ENCODE data around the gene ANLN.

Gene ANLN

GRCh38 chr7:36423633-36424032 lies 34.0 kb downstream of the ANLN start:
- Histone ChIP-seq H3K4me1 (ENCODE audit: insufficient read depth, low read length) (no peaks in the 10 kb centered on the region), H3K4me2 (ENCODE audit: insufficient read depth, low read length) (no peak overlapping the region), H2AFZ (ENCODE audit: low read depth, low read length) (no peak overlapping the region), H4K20me1 (ENCODE audit: insufficient read depth, low read length) (no peaks in the 10 kb centered on the region), H3K4me3 (ENCODE audit: low read depth in 1 of 2, low read length in 2 of 2) (no peak overlapping the region), H3K27ac (ENCODE audit: low read length) (no peak overlapping the region), H3K27me3 (ENCODE audit: insufficient read depth, low read length, poor library complexity) (no peaks in the 10 kb centered on the region), H3K9me3 (ENCODE audit: insufficient read depth, low read length, severe bottlenecking) (no peaks in the 10 kb centered on the region), H3K36me3 (ENCODE audit: insufficient read depth, low read length) (peaks cover 98% of the 10 kb centered on the region), H3K79me2 (ENCODE audit: insufficient read depth, low read length) (no peaks in the 10 kb centered on the region), H3K9ac (ENCODE audit: low read depth, low read length) (no peak overlapping the region)
- ATAC-seq (ENCODE audit: insufficient read depth, low read depth) (no peak), DNase-seq (no peak)
- no peak for TF ChIP-seq EZH2 (IDR thresholded peaks at IDR 0.05; ENCODE audit: borderline replicate concordance, low read depth, low read length, severe bottlenecking)

DNA sequence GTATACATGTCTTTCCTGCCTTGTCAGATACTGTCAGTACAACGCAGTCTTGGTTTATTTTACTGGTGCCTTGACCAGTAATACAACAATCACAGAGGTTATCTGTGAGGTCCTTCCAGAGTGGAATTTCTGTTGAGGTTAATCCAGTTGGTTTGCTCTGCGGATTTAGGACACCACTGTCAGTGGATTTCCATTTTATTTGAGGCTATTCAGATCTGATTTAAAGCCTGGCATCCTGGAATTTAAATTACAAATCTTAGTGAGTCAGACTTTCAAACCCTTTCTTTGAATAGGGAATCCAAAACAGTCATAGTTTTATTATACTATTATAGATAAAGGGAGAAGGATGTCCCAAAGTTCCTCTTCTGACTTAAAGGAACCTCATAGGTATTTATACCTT lies 40.5 kb downstream of the ANLN start:
- H3K79me2 ChIP-seq (ENCODE audit: insufficient read depth, low read length), result peaks cover 12% of the 10 kb centered on the region
- H3K4me2 ChIP-seq (ENCODE audit: insufficient read depth, low read length), result no peak overlapping the region
- no peak for ATAC-seq (ENCODE audit: insufficient read depth, low read depth)
- no peak for TF ChIP-seq CTCF (IDR thresholded peaks at IDR 0.05; ENCODE audit: borderline replicate concordance, extremely low read depth, low read length, poor library complexity, severe bottlenecking)
- no peak for TF ChIP-seq EZH2 (IDR thresholded peaks at IDR 0.05; ENCODE audit: borderline replicate concordance, low read depth, low read length, severe bottlenecking)
- no peak for DNase-seq
- peaks cover 94% of the 10 kb centered on the region for H3K36me3 ChIP-seq (ENCODE audit: insufficient read depth, low read length)
- H3K9ac ChIP-seq (ENCODE audit: low read depth, low read length), result no peak overlapping the region
- no peak overlapping the region for H3K4me3 ChIP-seq (ENCODE audit: low read depth in 1 of 2, low read length in 2 of 2)
- H3K4me1 ChIP-seq (ENCODE audit: insufficient read depth, low read length), result no peaks in the 10 kb centered on the region
- no peaks in the 10 kb centered on the region for H3K27me3 ChIP-seq (ENCODE audit: insufficient read depth, low read length, poor library complexity)
- no peaks in the 10 kb centered on the region for H4K20me1 ChIP-seq (ENCODE audit: insufficient read depth, low read length)
- no peaks in the 10 kb centered on the region for H3K9me3 ChIP-seq (ENCODE audit: insufficient read depth, low read length, severe bottlenecking)
- no peak overlapping the region for H2AFZ ChIP-seq (ENCODE audit: low read depth, low read length)
- no peak overlapping the region for H3K27ac ChIP-seq (ENCODE audit: low read length)

DNA sequence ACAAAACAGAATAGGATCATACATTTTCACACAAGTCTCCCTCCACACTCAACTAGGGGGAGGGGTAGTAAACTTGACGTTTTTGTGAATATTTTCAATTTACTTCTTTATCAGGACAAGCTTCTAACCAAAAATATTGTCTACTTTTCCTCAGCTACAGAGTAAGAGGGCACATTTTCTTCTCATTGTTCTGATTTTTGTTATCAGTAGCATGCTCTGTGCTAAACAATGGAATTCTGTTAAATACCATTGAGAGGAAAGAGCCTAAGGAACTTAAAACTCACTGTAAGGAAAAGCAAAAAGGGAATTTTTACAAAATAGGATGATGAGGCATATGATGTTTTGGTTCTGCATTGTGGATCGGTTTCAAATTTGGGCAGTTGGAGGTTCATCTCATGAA lies 41.2 kb downstream of the ANLN start:
- DNase-seq, result no peak
- Histone ChIP-seq H3K9me3 (ENCODE audit: insufficient read depth, low read length, severe bottlenecking) (no peaks in the 10 kb centered on the region), H3K27ac (ENCODE audit: low read length) (no peak overlapping the region), H3K27me3 (ENCODE audit: insufficient read depth, low read length, poor library complexity) (no peaks in the 10 kb centered on the region), H2AFZ (ENCODE audit: low read depth, low read length) (no peak overlapping the region), H3K79me2 (ENCODE audit: insufficient read depth, low read length) (peaks cover 12% of the 10 kb centered on the region), H3K4me1 (ENCODE audit: insufficient read depth, low read length) (no peaks in the 10 kb centered on the region), H3K4me3 (ENCODE audit: low read depth in 1 of 2, low read length in 2 of 2) (no peak overlapping the region), H3K9ac (ENCODE audit: low read depth, low read length) (no peak overlapping the region), H3K36me3 (ENCODE audit: insufficient read depth, low read length) (peaks cover 92% of the 10 kb centered on the region), H3K4me2 (ENCODE audit: insufficient read depth, low read length) (no peak overlapping the region), H4K20me1 (ENCODE audit: insufficient read depth, low read length) (no peaks in the 10 kb centered on the region)
- ATAC-seq (ENCODE audit: insufficient read depth, low read depth), result no peak
- TF ChIP-seq CTCF (IDR thresholded peaks at IDR 0.05; ENCODE audit: borderline replicate concordance, extremely low read depth, low read length, poor library complexity, severe bottlenecking) (no peak), EZH2 (IDR thresholded peaks at IDR 0.05; ENCODE audit: borderline replicate concordance, low read depth, low read length, severe bottlenecking) (no peak)

DNA sequence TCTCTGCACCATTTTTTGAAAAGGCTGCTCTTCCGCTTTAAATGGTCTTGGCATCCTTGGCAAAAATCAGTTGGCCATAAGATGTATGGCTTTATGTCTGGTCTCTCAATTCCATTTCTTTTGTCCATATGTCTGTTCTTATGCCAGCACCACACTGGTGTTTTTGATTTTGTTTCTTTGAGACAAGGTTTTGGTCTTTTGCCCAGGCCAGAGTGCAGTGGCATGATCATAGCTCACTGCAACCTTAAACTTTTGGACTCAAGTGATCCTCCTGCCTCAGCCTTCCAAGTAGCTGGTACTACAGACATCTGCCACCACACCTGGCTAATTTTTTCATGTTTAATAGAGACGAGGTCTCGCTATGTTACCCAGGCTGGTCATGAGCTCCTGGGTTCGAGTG lies 48.5 kb downstream of the ANLN start:
- ATAC-seq (ENCODE audit: insufficient read depth, low read depth) (no peak), DNase-seq (no peak)
- Histone ChIP-seq H3K27ac (ENCODE audit: low read length) (no peak overlapping the region), H4K20me1 (ENCODE audit: insufficient read depth, low read length) (0 out of 2 replicates have a peak, but pooled peaks cover 4% of the 10 kb centered on the region), H3K4me1 (ENCODE audit: insufficient read depth, low read length) (no peaks in the 10 kb centered on the region), H3K79me2 (ENCODE audit: insufficient read depth, low read length) (peaks cover 33% of the 10 kb centered on the region), H3K9ac (ENCODE audit: low read depth, low read length) (no peak overlapping the region), H3K4me2 (ENCODE audit: insufficient read depth, low read length) (no peak overlapping the region), H3K27me3 (ENCODE audit: insufficient read depth, low read length, poor library complexity) (no peaks in the 10 kb centered on the region), H3K9me3 (ENCODE audit: insufficient read depth, low read length, severe bottlenecking) (no peaks in the 10 kb centered on the region), H2AFZ (ENCODE audit: low read depth, low read length) (no peak overlapping the region), H3K36me3 (ENCODE audit: insufficient read depth, low read length) (peaks cover 92% of the 10 kb centered on the region), H3K4me3 (ENCODE audit: low read depth in 1 of 2, low read length in 2 of 2) (no peak overlapping the region)
- TF ChIP-seq EZH2 (IDR thresholded peaks at IDR 0.05; ENCODE audit: borderline replicate concordance, low read depth, low read length, severe bottlenecking), result no peak
- TF ChIP-seq CTCF (IDR thresholded peaks at IDR 0.05; ENCODE audit: borderline replicate concordance, extremely low read depth, low read length, poor library complexity, severe bottlenecking), result no peak

Measured in DND-41 (cell line).